HG03558 (cell line): Measurements from ENCODE around the gene DCAF16.
"Not testable (repeated sequence)": the region's sequence is repeated elsewhere in the genome, so short reads cannot be mapped to it uniquely, and the experiment has no call there.

Source experiments
- ATAC-seq: cut with Tn5 transposase; IDR thresholded peaks from one replicate; pipeline ENCODE4 v1.9.1; 2021; ENCODE audit warnings: moderate number of reproducible peaks; ENCODE audit not compliant: unreplicated experiment; ENCODE audit errors: extremely low read depth

The DCAF16 gene

DNA sequence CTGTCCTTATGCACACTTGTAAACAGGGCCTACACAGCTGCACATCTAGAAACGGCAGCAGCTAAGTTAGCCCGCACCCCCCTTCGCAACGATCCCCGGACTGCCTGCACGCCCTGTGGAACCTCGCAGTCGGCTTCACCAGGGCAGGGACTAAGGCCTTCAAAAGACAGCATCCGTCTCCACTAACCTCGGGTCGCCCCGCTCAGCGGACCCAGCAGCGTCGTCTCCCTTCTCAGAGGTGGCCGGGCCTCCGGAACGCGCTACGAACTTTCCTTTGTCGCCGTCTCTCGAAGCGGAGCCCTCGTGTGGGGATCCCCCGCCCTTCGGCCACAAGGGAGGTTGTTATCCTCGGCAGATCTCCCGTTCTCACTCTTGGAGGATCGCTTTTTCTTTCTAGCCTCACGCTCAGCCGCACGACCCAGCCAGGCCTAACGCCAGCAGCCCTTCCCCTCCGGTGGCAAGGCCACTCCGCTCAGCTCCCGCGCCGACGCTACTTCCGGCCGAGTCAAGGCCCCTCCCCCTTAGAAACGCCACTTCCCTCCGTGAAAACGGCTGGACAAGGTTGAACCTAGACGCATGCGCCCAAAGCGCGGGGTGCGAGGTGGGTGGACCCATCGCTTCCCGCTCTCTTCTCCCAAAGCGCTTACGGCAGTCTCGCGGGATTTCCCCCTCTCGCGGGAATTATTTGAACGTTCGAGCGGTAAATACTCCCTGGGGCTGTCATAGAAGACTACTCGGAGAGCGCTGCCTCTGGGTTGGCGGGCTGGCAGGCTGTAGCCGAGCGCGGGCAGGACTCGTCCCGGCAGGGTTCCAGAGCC lies at the start of gene DCAF16, which contains the start of gene NCAPG:
Gene DCAF16 (minus strand): TSS at position 498 of the 818 bp plus-strand sequence. CDS start 6,616 bp downstream, outside the sequence.
Gene NCAPG (plus strand): TSS at position 720 of the 818 bp plus-strand sequence. CDS start 99 bp downstream, outside the sequence.
- peak; percentile 82 for ATAC-seq

DNA sequence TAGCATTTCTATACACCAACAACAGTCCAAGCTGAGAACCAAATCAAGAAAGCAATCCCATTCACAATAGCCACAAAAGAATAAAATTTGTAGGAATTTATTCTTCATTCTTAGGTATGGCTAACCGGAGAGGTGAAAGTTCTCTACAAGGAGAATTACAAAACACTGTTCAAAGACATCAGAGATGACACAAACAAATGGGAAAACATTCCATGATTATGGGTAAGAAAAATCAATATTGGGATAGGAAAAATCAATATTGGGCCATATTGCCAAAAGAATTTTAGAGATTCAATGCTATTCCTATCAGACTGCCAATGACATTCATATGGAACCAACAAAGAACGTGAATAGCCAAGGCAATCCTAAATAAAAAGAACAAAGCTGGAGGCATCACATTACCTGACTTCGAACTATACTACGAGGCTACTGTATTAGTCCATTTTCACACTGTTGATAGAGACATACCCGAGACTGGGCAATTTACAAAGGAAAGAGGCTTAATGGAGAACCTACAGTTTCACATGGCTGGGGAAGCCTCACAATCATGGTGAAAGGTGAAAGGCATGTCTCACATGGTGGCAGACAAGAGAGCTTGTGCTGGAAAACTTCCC lies 49.3 kb upstream of the DCAF16 start:
- ATAC-seq: no peak

DNA sequence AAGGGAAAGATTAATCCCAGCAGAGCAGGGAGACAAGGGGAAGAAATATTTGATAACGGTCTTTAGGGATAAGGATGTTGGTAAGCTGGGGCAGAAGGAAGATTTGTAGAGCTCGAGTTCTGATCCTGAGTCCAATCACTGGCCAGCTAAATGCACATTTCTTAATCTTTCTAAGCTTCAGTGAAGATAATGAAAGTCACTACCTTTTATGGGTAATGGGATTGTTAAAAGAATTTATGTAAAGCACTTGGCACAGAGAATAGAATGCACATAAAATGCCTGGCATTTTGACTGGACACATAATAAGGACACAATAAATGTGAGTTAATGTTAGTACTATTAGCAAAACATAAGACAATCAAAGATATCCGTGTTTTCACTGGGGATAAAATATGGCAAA lies 43.5 kb upstream of the DCAF16 start:
- ATAC-seq: no peak

DNA sequence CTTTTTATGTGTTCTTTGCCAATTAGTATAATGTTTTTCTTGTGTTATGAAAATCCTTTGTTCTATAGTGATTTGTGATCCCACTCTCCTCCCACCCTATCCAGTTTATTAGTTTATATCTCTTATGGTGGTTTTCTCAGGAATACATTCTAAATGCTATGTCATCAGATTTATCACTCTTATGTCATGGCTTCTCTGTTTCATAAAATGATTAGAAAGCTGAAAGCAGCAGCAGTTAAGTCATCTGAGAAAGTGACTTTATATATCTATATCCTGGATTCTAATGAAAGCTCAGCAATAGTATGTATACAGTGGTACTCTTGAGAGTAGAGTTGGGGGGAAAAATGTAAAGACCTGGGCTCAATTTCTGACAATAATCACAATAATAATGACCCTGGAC lies 41.4 kb upstream of the DCAF16 start:
- ATAC-seq: no peak

DNA sequence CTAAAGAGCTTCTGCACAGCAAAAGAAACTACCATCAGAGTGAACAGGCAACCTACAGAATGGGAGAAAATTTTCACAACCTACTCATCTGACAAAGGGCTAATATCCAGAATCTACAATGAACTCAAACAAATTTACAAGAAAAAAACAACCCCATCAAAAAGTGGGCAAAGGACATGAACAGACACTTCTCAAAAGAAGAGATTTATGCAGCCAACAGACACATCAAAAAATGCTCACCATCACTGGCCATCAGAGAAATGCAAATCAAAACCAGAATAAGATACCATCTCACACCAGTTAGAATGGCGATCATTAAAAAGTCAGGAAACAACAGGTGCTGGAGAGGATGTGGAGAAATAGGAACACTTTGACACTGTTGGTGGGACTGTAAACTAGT lies 39.7 kb upstream of the DCAF16 start:
- ATAC-seq: not testable (repeated sequence)

DNA sequence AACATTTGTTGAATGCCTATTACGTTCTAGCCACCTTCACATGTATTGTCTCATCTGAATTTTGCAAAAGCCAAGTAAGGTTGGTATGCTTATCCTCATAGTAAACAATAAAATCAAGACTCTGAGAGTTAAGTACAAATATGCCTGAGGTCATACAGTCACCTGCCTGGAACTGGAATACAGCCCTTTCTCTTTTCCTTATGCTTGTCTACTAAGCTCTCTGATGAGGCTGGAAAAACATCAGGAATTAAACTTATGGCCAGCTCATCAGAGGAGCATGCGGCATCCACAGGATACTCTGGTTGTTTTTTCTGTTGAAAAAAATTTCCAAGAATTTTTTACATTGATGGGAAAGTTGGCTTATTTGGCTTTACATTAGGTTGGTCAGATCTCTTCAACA lies 35.7 kb upstream of the DCAF16 start:
- no peak for ATAC-seq

DNA sequence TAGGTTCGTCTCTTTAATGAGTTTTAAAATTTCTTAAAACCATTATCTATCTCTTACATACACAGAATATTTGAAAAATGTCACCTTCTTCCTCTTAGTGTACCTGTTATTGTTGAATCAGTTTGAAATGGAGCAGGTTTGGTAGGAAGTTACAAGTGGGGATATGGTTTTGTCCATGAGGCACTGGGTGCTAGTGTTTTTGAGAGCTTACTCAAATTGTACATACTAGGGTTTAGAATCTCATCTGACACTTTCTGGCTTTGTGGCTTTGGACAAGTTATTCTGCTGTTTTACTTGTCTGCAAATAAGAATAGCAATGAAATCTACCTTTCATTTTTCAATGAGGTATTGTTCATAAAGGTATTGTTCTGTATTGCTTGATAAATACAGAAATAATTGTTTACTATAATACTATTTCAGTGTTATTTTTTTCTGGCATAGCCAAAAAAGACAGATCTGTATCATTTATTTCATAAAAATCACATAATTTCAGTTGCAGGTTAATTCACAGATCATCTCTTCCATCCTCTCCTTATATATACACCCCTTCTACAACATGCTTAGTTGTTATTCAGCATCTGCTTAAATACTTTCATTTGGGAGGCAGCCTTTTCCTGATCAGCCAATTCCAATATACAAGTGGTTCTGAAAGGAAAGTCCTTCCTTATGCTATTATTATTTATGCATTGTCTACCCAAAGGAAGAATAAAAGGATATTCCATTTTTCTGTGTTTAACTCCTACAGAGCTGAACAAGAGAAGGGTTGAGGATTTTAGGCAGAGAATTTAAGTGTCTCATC lies 13.5 kb upstream of the DCAF16 start:
- no peak for ATAC-seq

DNA sequence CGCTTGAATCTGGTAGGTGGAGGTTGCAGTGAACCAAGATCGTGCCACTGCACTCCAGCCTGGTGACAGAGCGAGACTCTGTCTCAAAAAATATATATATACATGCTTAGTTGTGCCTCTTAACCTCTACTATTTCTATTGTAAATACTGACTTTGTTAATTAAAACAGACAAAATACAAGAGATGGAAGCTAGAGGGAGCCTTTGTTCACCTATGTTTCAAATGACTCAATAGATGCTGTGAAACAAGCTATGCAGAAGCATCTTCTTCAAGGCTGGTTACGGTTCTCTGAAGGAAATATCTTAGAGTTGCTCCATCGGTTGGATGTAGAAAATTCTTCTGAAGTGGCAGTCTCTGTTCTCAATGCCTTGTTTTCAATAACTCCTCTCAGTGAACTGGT lies 6.5 kb upstream of the DCAF16 start:
- ATAC-seq: peak; percentile 76

DNA sequence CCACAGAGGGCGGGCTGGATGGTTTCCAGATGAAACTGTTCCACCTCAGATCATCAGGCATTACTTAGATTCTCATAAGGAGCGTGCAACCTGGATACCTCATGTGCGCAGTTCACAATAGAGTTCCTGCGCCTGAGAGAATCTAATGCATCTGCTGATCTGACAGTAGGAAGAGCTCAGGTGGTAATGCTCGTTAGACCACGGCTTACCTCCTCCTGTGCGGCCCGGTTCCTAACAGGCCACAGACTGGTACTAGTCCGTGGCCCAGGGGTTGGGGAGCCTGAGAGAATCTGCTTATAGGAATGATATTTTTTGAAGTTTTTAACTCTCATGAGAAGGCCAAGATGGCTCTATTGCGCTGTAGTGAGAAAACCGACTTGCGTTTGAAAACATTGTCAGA lies 5.6 kb upstream of the DCAF16 start:
- ATAC-seq: no peak

DNA sequence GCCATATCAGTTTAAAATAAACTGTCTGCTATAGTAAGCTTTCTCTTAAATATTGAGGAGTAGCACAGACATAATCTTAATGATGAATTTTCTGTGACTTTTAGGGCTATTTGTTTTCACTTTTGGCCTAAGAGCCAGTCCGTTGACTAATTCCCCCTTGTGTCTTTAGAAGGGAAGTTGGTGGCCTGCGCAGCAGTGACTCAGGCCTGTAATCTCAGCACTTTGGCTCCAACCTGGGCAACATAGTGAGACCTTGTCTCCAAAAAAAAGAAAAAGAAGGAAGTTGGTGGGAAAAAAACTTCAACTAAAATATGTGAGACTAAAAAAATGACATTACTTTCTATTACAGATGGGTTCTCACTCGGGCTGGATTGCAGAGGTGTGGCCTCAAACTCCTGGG lies 3.6 kb upstream of the DCAF16 start:
- no peak for ATAC-seq

DNA sequence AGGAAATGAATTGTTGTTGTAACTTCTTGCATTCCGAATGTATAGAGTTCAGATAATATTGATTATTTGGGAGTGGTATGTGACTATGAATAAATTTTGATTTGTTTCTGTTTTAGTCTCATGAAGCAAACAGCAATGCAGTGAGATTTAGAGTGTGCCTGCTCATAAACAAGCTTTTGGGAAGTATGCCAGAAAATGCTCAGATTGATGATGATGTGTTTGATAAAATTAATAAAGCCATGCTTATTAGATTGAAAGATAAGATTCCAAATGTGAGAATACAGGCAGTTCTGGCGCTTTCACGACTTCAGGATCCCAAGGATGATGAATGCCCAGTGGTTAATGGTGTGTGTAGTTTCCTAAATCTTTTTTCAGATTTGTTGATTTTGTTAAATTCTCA lies 2.2 kb upstream of the DCAF16 start:
- ATAC-seq: no peak

DNA sequence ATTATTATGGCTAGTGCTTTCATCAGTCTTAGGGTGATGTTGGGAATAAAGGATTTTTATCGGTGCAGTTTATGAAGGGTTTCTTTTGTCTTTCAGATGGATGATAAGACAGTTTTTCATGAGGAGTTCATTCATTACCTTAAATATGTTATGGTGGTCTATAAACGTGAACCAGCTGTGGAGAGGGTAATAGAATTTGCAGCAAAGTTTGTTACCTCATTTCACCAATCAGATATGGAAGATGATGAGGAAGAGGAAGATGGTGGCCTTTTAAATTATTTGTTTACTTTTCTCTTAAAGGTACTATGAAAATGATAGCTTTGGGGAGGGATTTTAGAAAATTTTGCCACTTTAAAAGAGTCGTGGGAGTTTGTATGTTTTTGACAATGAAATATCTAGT lies 1.6 kb upstream of the DCAF16 start:
- ATAC-seq: no peak

DNA sequence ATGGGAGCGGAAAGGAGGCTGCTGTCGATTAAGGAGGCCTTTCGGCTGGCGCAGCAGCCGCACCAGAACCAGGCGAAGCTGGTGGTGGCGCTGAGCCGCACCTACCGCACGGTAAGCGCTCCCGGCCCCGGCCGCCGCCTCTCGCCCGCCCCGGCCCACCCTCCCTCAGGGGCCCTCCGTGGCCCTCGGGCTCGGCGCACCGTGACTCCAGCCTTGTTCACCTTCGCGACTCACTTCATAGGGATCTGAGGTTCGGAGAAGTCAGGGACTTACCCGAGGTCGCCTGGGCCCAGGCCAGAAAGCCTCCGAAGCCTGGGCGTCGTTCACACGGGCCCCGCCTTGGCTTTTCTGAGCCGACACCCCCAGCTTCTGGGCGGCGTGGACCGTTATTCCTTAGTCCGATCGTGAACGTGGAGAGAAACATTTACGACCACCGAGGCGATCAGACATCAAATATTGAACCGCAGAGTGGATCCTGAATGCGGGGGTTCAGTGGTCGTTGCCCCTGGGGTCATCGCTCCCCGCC lies 584 bp upstream of the DCAF16 start:
- ATAC-seq: peak; percentile 6

DNA sequence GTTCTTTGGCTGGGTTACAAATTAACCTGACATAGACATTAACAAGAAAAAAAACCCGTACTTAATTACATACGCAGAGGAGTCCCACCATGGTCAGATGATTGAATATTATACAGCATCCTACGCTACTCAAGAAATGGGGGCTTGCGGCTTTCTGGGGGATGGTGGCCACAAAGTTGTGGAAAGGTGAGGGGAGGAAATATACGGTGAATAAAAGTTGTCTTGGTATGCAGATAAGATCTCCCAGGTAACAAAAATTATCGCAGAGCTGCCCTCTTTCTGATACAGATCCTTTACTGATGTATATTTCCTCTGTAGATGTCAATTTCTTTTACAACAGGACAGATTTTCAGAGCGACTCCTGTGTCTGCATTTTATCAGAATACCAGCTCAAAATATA lies 890 bp downstream of the DCAF16 start:
- no peak for ATAC-seq

DNA sequence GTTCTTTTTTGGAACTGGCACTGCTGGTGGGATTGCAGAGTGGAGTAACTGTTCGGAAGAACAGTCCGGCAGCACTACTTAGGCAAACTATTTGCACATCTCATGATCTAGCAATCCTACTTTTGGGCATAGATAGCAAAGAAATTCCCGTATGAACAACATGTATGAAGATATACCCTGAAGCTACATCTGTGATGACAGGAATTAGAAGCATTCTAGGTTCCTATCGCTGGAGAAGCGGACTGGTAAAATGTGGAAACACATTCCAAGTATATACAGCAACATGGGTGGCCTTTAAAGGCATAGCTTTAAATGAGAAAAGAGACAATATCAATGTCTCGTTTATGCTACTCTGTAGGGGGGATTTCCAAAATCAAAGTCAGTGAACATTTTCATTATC lies 3.1 kb downstream of the DCAF16 start:
- no peak for ATAC-seq

DNA sequence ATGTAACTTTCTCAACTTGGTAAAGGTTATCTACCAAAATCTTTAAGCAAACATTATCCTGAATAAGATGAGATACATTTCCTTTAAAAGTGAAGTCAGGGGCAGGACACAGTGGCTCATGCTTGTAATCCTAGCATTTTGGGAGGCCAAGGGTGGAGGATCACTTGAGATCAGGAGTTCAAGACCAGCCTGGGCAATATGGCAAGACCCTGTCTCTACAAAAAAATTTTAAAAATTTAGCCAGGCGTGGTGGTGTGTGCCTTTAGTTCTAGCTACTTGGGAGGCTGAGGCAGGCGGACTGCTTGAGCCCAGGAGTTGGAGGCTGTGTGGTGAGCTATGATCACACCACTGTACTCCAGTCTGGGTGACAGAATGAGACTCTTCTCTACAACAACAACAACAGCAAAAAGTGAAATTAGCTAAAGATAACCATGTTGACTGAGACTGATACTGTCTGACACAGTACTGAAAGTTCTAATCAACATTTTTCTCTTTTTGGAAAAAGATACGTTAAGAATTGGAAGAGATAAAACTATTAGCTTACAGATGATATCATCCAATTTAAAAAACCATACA lies 4.9 kb downstream of the DCAF16 start:
- no peak for ATAC-seq

DNA sequence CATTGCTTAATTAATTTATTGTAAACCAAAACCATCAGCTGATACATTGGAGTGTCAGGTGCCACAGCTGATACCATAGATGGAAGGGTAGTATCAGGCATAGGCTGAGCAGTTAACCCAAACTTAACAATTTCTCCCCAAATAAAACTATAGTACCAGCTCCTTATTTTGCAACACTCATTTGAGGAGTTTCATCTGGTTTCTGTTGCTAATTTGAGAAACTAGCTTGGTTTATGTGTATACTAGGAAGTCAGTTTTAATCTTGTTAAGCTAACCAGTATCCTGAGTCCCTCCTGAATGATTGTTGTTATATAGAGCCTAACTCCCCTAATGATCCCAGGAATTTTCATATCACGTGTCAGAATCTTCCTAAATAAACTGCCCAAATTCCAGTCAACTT lies 12.7 kb downstream of the DCAF16 start:
- ATAC-seq: no peak

DNA sequence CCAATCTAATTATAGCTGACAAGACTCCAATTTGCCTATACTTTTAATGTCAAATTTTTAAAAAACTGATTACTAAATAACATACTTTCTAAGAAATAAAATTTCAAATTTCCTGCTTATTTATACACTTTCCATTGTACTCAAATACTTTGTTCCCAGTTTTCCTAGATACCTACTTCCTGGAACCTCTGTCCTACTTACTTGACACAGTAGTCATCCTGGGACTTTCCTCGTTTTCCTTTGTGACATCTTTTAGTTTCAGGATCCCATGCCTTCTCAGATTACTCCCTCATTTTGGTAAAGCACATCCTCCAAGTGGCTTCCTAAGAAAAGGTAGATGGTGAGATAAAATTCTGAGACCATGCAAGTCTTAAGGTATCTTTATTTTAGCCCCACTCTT lies 15.8 kb downstream of the DCAF16 start:
- ATAC-seq: no peak

DNA sequence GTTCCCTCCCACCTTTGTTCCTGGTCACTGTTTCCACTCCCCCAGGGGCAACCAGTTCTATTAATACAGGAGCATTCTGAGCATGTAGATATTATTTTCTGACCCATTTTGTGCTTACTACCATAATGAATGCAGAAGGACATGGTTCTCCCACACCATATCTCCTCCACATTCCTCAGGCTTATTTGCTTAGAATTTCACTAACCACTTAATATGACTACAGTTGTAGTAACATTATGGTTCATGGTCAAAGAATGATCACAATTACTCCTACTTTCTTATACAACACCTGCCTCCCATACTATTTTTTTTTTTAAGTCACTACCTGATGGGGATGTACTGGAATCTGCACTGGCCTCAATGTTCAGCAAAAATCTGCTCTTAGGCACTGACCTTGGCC lies 21.6 kb downstream of the DCAF16 start:
- no peak for ATAC-seq

DNA sequence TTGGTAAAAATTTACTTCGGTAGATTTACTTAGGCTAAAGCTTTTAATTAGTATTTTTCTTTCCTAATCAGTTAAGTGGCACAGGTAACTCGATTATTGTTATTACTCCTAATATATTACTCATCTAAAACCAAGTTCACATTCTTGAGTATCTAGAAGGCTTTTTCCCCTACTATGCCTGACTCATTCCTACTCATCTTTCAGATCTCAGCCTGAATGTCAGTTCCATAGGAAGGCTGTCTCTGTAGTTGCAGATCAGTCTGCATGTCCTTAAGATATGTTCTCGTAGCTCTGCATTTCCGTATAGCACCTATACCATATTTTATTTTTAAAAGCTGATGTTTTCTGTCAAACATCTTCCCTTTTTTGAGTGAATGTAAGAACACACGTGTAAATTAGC lies 23.2 kb downstream of the DCAF16 start:
- ATAC-seq: no peak
